IPS-18a (cell line): ENCODE data around the gene OTOG.

Experiments used
- H3K27ac ChIP-seq: one replicate; pipeline ENCODE4 v1.5.1; 2013; ENCODE audit warnings: low read length
- H3K27me3 ChIP-seq: one replicate; pipeline ENCODE4 v1.6.1; 2013; ENCODE audit warnings: mild to moderate bottlenecking, low read length; ENCODE audit not compliant: control insufficient read depth, insufficient read depth
- H3K36me3 ChIP-seq: one replicate; pipeline ENCODE4 v1.6.1; 2013; ENCODE audit warnings: low read depth, low read length; ENCODE audit not compliant: control insufficient read depth
- H3K4me1 ChIP-seq: one replicate; pipeline ENCODE4 v1.6.1; 2013; ENCODE audit warnings: low read depth, low read length; ENCODE audit not compliant: control insufficient read depth
- H3K4me3 ChIP-seq: one replicate; pipeline ENCODE4 v1.5.1; 2013; ENCODE audit warnings: low read length
- H3K9ac ChIP-seq: one replicate; pipeline ENCODE4 v1.6.1; 2013; ENCODE audit warnings: mild to moderate bottlenecking, low read length, moderate library complexity
- H3K9me3 ChIP-seq: one replicate; pipeline ENCODE4 v1.6.1; 2013; ENCODE audit warnings: low read depth, low read length; ENCODE audit not compliant: control insufficient read depth

The OTOG gene

DNA sequence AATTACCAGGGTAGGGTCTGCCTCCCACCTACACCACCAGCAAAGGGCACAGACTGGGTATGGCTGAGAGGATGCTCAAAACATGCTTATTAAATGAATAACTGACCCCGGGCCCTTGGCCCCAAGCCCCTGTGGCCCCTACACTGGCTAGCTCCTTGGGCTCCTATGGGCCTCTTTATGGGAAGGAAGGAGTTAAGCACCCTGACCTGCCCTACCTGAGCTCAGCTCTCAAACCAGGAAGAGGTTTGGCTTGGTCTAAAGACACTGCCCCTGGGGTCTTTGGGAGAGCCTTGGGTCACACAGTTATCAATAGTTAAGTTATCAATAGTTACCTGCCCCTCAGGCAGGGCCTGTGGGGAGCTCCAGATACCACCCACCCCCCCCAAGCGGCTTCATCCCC lies 4.0 kb upstream of the OTOG start:
- H3K36me3 ChIP-seq: no peaks in the 10 kb centered on the region
- no peak overlapping the region for H3K27ac ChIP-seq
- no peak overlapping the region for H3K4me3 ChIP-seq
- H3K4me1 ChIP-seq: peaks cover 9% of the 10 kb centered on the region
- no peaks in the 10 kb centered on the region for H3K9me3 ChIP-seq
- H3K9ac ChIP-seq: no peak overlapping the region
- H3K27me3 ChIP-seq: peaks cover 27% of the 10 kb centered on the region

DNA sequence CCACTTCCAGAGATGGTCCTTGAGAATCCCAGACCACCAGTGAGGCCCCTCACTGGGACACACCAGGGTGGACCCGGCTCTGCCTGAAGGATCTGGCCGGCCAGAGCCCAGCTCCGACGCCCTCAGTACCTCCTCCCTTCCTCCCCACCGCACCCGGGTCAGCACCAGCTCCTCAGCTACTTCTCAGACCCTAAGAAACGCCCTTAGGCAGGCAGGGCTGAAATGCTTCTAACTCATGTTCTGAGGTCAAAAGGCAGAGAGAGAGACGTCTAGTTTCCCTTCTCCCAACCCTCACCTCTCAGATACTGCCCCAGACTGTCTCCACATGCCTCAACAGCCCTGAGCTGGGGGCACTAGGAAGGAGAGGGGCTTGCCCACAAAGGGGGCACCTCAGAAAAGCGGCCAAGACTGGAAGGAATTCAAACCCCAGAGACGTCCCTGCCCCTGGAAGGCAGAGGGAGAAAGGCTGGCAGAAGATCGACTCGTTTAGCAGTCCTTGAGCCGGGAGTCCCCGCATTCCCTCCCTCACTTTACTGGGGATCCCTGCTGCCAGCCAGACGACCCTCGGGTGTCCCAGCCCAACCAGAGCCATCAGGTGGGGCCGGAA lies 3.4 kb upstream of the OTOG start:
- no peaks in the 10 kb centered on the region for H3K9me3 ChIP-seq
- no peak overlapping the region for H3K27ac ChIP-seq
- no peaks in the 10 kb centered on the region for H3K36me3 ChIP-seq
- H3K4me1 ChIP-seq: peaks cover 9% of the 10 kb centered on the region
- H3K4me3 ChIP-seq: peak overlapping the region; percentile 64
- H3K27me3 ChIP-seq: peaks cover 27% of the 10 kb centered on the region
- peak overlapping the region; percentile 19 for H3K9ac ChIP-seq

DNA sequence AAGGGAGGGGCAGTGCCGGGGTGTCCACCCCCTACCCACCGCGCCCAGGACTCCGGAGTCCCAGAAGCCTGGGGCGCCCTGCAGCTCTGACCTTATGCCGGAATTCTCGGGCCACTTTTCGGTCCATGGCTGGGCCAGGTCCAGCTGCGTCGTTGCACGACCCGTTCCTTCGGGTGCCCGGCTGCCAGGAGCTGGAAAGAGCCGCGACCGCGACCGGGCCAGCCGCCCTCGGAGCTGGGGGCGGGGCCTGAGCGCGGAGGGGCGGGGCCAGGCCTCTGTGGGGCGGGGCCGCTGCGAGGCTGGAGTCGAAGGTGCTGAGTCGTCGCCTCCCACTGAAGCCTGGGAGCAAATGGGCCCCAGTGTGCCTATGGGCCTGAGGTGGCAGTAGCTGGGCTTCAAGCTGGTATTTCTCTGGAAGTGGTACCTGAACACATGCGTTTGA lies 2.9 kb upstream of the OTOG start, which contains the start of gene USH1C:
USH1C (minus strand) TSS at position 236 of the 442 bp plus-strand sequence; CDS start at position 127, 109 bp downstream.
- Histone ChIP-seq H3K9ac (peak within 1 kb of the TSS; percentile 19), H3K27me3 (peaks cover 27% of the 10 kb centered on the region), H3K4me1 (peaks cover 9% of the 10 kb centered on the region), H3K9me3 (no peaks in the 10 kb centered on the region), H3K36me3 (no peaks in the 10 kb centered on the region), H3K27ac (no peak within 1 kb of the TSS), H3K4me3 (peak within 1 kb of the TSS; percentile 64)

DNA sequence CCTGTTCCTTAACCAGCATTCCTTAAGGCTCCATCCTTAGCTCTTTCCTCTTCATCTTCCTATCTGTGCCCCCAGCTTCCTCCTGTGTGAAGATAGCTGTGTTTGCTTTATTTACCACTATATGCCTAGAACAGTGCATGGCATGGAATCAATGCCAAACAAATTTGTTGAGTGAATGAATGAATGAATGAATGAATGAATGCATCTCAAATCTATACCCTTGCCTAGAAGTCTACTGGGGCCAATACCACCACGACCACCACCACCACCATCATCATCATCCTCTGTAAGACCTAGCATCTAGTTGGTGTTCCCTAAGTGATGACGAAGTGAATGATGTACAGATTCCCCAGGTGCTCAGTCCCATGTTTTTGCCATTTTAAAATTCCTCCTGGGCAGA lies 819 bp upstream of the OTOG start:
- Histone ChIP-seq H3K4me3 (no peak overlapping the region), H3K4me1 (peaks cover 9% of the 10 kb centered on the region), H3K27me3 (peaks cover 27% of the 10 kb centered on the region), H3K9ac (no peak overlapping the region), H3K9me3 (no peaks in the 10 kb centered on the region), H3K36me3 (no peaks in the 10 kb centered on the region), H3K27ac (no peak overlapping the region)

DNA sequence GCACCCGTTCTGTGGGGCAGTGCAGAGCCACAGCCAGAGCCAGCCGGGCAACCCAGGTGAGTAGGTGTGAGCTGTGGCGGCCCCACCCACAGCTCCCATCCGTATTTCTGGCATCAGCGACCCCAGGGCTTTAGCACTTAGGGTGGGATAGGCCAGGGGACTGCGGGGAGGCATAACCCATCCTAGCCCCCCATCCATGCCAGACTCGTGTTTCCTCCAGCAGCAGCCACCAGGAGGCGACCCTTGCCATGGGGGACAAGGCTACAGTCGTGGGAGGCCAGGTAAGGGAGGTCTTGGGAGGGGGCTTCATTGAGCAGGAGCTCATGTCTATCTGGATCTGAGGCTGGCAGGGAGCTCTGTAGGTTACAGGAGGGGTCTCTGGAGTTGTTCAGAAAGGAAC lies 873 bp downstream of the OTOG start:
- H3K4me3 ChIP-seq: no peak overlapping the region
- no peak overlapping the region for H3K9ac ChIP-seq
- H3K4me1 ChIP-seq: peaks cover 9% of the 10 kb centered on the region
- no peaks in the 10 kb centered on the region for H3K9me3 ChIP-seq
- H3K27me3 ChIP-seq: peaks cover 22% of the 10 kb centered on the region
- H3K36me3 ChIP-seq: no peaks in the 10 kb centered on the region
- no peak overlapping the region for H3K27ac ChIP-seq

DNA sequence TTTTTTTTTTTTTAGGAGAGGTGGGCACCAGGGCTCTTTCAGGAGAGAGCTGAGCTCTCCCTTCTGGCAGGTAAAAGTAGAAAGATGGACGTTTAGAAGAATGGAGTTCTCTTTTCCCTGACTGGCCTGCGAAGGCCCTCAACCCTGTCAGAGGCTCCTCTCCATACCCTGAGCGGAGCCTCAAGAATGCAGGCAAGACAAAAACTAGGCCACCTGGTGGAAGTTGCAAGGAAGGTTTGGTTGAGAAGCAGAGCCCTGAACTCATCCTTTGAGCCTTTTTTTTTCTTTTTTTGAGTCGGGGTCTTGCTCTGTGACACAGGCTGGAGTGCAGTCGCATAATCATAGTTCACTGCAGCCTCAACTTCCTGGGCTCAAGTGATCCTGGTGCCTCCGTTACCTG lies 1.4 kb downstream of the OTOG start:
- H3K4me1 ChIP-seq: peaks cover 9% of the 10 kb centered on the region
- H3K36me3 ChIP-seq: no peaks in the 10 kb centered on the region
- peaks cover 16% of the 10 kb centered on the region for H3K27me3 ChIP-seq
- H3K4me3 ChIP-seq: no peak overlapping the region
- H3K9ac ChIP-seq: no peak overlapping the region
- H3K27ac ChIP-seq: no peak overlapping the region
- H3K9me3 ChIP-seq: no peaks in the 10 kb centered on the region

DNA sequence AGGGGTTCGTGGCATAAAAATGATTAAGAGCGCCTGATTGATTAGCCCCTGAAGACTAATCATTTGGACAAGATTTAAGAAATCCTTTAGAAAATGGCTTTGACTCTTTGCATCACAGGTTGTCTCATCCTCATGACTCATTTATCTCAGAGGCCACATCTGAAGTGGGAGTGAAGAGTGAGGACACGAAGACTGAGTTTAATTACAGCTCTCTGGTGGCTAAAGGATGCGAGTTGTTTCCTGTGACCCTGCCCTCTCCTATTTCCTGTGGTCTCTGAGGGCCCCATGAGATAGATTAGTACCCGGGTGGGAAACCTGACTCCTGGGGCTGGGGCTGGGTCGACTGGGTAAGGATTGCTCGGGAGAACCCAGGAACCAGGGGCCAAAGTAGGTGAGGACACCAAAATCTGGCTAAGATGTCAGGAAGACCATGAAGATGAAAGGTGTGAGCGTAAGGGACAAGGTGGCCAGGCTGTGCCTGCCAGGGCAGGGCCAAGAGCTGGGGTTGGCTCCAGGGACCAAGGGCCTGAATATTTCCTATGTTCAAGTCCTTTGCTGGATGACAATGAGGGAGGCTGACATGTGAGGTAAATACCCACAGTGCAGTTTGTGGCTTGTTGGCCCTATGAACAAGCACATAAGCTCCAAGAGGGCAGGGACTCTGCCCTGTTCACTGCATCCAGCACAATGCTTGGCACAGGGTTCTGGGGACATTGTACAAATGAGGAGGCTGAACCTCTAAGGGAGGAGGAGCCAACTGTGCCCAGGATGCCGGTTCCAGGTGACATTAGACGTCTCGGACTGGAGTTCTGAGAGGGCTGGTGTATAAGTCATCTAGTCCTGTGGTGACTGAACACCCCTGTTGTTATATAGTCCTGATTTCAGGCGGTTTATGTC lies 3.6 kb downstream of the OTOG start:
- H3K27me3 ChIP-seq: peaks cover 9% of the 10 kb centered on the region
- no peak overlapping the region for H3K4me3 ChIP-seq
- H3K4me1 ChIP-seq: peaks cover 4% of the 10 kb centered on the region
- no peak overlapping the region for H3K27ac ChIP-seq
- H3K9ac ChIP-seq: no peak overlapping the region
- no peaks in the 10 kb centered on the region for H3K36me3 ChIP-seq
- H3K9me3 ChIP-seq: no peaks in the 10 kb centered on the region

DNA sequence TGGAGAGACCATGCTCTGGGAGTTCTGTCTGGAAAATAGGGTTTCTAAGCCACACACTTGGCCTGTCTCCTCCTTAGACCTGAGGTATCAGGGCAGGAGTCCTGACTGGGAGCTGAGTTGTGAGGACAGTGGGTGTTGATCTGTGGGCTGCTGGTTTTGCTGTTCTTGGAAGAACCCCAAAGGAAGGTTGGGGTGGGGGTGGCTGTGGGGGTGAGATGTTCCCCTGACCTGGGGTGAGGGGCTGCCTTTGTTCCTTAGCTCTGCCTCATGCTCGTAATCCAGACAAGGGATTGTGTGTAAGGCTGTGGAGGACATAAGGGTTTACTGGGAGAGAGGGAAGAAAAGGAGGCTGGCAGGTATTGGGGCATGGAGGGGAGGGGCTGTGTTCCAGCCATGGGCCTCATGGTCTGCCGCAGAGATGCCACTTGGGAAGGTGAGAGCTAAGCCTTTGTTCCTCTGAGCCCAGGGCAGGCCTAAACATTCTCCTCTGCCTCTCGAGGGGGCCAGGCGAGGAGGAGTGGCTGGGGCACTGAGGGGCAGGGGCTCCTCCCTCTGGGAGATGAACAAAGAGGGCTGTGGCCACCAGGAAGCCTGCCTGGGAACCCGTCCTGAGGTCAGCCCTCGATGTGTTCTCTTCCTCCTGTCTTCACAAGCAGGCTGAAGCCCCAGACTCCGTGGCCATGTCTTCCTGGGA lies 4.4 kb downstream of the OTOG start:
- peaks cover 4% of the 10 kb centered on the region for H3K4me1 ChIP-seq
- H3K9me3 ChIP-seq: no peaks in the 10 kb centered on the region
- H3K27ac ChIP-seq: no peak overlapping the region
- H3K4me3 ChIP-seq: no peak overlapping the region
- no peak overlapping the region for H3K9ac ChIP-seq
- H3K27me3 ChIP-seq: peaks cover 9% of the 10 kb centered on the region
- no peaks in the 10 kb centered on the region for H3K36me3 ChIP-seq

DNA sequence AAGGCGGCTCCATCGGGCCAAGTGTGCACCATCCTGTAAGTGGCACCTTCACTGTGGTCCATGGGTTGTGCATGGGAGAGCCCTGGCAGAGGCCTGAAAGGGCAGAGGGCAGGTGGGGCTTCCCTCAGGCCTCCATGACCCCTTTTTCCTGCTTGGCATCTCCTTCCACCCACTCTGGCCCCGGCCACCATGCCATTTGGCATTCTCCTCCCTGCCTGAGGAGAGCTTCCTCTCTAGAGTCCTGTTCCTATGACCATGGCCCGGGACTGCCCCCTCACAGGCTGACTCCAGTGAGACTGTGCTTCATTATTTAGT lies 4.9 kb downstream of the OTOG start:
- H3K4me1 ChIP-seq: no peaks in the 10 kb centered on the region
- H3K36me3 ChIP-seq: no peaks in the 10 kb centered on the region
- H3K27ac ChIP-seq: no peak overlapping the region
- no peak overlapping the region for H3K9ac ChIP-seq
- no peaks in the 10 kb centered on the region for H3K9me3 ChIP-seq
- no peak overlapping the region for H3K4me3 ChIP-seq
- peaks cover 9% of the 10 kb centered on the region for H3K27me3 ChIP-seq

DNA sequence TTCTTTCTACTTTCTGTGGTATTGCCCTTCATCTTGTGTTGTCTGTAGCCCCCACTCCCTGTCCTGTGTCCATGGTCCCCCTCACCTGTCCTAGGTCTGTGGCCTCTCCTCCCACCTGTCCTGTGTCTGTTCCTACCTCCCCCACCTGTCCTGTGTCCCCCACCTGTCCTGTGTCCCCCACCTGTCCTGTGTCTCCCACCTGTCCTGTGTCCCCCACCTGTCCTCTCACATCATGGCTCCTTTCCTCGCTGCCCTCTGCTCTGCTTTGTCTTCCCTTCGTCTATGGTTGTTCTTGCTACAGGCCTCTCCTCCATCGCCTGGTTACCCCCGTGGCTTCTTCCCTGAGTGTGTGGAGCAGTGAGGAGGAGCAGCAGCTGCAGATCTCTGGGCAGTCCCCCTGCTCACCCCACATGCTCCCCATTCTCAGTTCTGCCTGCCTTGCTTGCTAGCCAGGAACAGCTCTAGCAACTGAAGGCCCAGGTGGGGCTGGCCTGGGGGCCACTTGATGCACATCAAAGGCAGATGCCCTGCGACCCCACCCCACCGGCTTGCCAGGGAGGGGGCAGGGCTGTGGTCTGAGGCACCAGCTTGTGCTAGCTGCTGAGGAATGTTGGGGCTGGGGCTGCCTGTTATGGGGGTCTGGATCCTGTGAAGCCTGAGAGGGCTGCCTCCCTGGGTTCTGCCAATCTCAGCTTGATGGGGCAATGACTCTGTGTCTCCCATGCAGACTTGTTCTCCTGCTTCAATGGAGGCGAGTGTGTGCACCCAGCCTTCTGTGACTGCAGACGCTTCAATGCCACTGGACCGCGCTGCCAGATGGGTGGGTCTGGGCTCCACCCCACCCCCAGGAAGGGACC lies 5.6 kb downstream of the OTOG start:
- Histone ChIP-seq H3K4me1 (no peaks in the 10 kb centered on the region), H3K27ac (no peak overlapping the region)

DNA sequence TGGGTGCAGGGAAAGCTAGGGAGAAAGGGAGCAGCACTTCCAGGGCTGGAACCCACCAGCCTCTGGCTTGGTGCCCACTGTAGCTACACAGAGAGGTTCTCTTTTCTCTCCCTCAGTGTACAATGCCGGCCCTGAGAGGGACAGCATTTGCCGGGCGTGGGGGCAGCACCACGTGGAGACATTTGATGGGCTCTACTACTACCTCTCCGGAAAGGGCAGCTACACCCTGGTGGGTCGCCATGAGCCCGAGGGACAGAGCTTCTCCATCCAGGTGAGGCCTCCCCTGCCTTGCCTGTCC lies 6.1 kb downstream of the OTOG start:
- no peak overlapping the region for H3K9ac ChIP-seq
- H3K4me3 ChIP-seq: no peak overlapping the region
- no peaks in the 10 kb centered on the region for H3K9me3 ChIP-seq
- no peaks in the 10 kb centered on the region for H3K36me3 ChIP-seq
- H3K27me3 ChIP-seq: no peaks in the 10 kb centered on the region
- H3K4me1 ChIP-seq: no peaks in the 10 kb centered on the region
- H3K27ac ChIP-seq: no peak overlapping the region

More for the DNA sequence above, 5.6 kb downstream of the OTOG start:
- no peaks in the 10 kb centered on the region for H3K9me3 ChIP-seq
- no peak overlapping the region for H3K4me3 ChIP-seq
- peaks cover 4% of the 10 kb centered on the region for H3K27me3 ChIP-seq
- no peaks in the 10 kb centered on the region for H3K36me3 ChIP-seq
- H3K9ac ChIP-seq: no peak overlapping the region
